Measurements from ENCODE around the gene CDKN2B. TPM values are rescaled to one million over a fixed set of nuclear protein-coding genes. Genes with fewer than 3 reads are reported as not detected.

Gene CDKN2B
- total RNA-seq, 1 experiment from 2014 or later, result not detected

GRCh38 chr9:22005702-22006606 lies 3.2 kb downstream of the CDKN2B start:
- H3K27me3 Mint-ChIP-seq (ENCODE audit: insufficient read depth, unreplicated experiment), result no peaks in the 10 kb centered on the region
- no peaks in the 10 kb centered on the region for H3K36me3 Mint-ChIP-seq (ENCODE audit: insufficient read depth, unreplicated experiment)
- H3K27ac Mint-ChIP-seq (ENCODE audit: low read depth, unreplicated experiment), result no peak overlapping the region
- no peak for DNase-seq (ENCODE audit: unreplicated experiment)
- TF ChIP-seq CTCF (IDR thresholded peaks at IDR 0.05; ENCODE audit: unreplicated experiment), result no peak
- no TSS peak for BruUV-seq (replicated peaks)
- no peaks in the 10 kb centered on the region for H3K4me1 Mint-ChIP-seq (ENCODE audit: insufficient read depth, unreplicated experiment)
- ChIA-PET POLR2A (no interaction called here), CTCF (no interaction called here)
- no peak overlapping the region for H3K4me3 Mint-ChIP-seq (ENCODE audit: unreplicated experiment)
- no peaks in the 10 kb centered on the region for H3K9me3 Mint-ChIP-seq (ENCODE audit: unreplicated experiment)
- intact Hi-C loops (cut with micrococcal nuclease), result no loop called here

- BruUV-seq (replicated peaks), result no TSS peak
- H3K27ac Mint-ChIP-seq (ENCODE audit: low read depth, unreplicated experiment), result no peak overlapping the region
- intact Hi-C loops (cut with micrococcal nuclease), result no loop called here
- no peaks in the 10 kb centered on the region for H3K9me3 Mint-ChIP-seq (ENCODE audit: unreplicated experiment)
- no peak for TF ChIP-seq CTCF (IDR thresholded peaks at IDR 0.05; ENCODE audit: unreplicated experiment)
- H3K4me3 Mint-ChIP-seq (ENCODE audit: unreplicated experiment), result no peak overlapping the region
- ChIA-PET CTCF (no interaction called here), POLR2A (no interaction called here)
- no peak for DNase-seq (ENCODE audit: unreplicated experiment)
- no peaks in the 10 kb centered on the region for H3K36me3 Mint-ChIP-seq (ENCODE audit: insufficient read depth, unreplicated experiment)
- H3K27me3 Mint-ChIP-seq (ENCODE audit: insufficient read depth, unreplicated experiment), result no peaks in the 10 kb centered on the region
- no peaks in the 10 kb centered on the region for H3K4me1 Mint-ChIP-seq (ENCODE audit: insufficient read depth, unreplicated experiment)
These were observed 3.9 kb downstream of the CDKN2B start for GRCh38 chr9:22005021-22005701.

GRCh38 chr9:22002038-22002437 lies 7.1 kb downstream of the CDKN2B start:
- H3K4me1 Mint-ChIP-seq (ENCODE audit: insufficient read depth, unreplicated experiment), result no peaks in the 10 kb centered on the region
- intact Hi-C loops (cut with micrococcal nuclease), result no loop called here
- no peaks in the 10 kb centered on the region for H3K27me3 Mint-ChIP-seq (ENCODE audit: insufficient read depth, unreplicated experiment)
- DNase-seq (ENCODE audit: unreplicated experiment), result no peak
- H3K9me3 Mint-ChIP-seq (ENCODE audit: unreplicated experiment), result no peaks in the 10 kb centered on the region
- BruUV-seq (replicated peaks), result no TSS peak
- H3K4me3 Mint-ChIP-seq (ENCODE audit: unreplicated experiment), result no peak overlapping the region
- ChIA-PET POLR2A (no interaction called here), CTCF (no interaction called here)
- H3K27ac Mint-ChIP-seq (ENCODE audit: low read depth, unreplicated experiment), result no peak overlapping the region
- TF ChIP-seq CTCF (IDR thresholded peaks at IDR 0.05; ENCODE audit: unreplicated experiment), result no peak
- H3K36me3 Mint-ChIP-seq (ENCODE audit: insufficient read depth, unreplicated experiment), result no peaks in the 10 kb centered on the region

GRCh38 chr9:21998026-21998425 lies 11.1 kb downstream of the CDKN2B start:
- ChIA-PET POLR2A (no interaction called here), CTCF (no interaction called here)
- no peaks in the 10 kb centered on the region for H3K27me3 Mint-ChIP-seq (ENCODE audit: insufficient read depth, unreplicated experiment)

More at GRCh38 chr9:21998026-21998425, 11.1 kb downstream of the CDKN2B start:
- no TSS peak for BruUV-seq (replicated peaks)
- Mint-ChIP-seq H3K4me1 (ENCODE audit: insufficient read depth, unreplicated experiment) (no peaks in the 10 kb centered on the region), H3K9me3 (ENCODE audit: unreplicated experiment) (no peaks in the 10 kb centered on the region), H3K4me3 (ENCODE audit: unreplicated experiment) (no peak overlapping the region), H3K27ac (ENCODE audit: low read depth, unreplicated experiment) (no peak overlapping the region), H3K36me3 (ENCODE audit: insufficient read depth, unreplicated experiment) (no peaks in the 10 kb centered on the region)
- no peak for TF ChIP-seq CTCF (IDR thresholded peaks at IDR 0.05; ENCODE audit: unreplicated experiment)
- DNase-seq (ENCODE audit: unreplicated experiment), result no peak
- intact Hi-C loops (cut with micrococcal nuclease), result no loop called here
